Hepatocyte (in vitro differentiated cells): ENCODE measurements around the gene FAM20A.

Source experiments
- EZH2 ChIP-seq: fragments of 200-600 bp; sonication (generic); IDR thresholded peaks from 2 replicates; pipeline ENCODE4 v1.6.1; 2016; ENCODE audit warnings: antibody characterized with exemption, mild to moderate bottlenecking, borderline replicate concordance
- TF ChIP-seq, protein P1 (sequence below): fragments of 200-600 bp; sonication (generic); IDR thresholded peaks from 2 replicates; pipeline ENCODE4 v1.5.1; 2016; ENCODE audit warnings: antibody characterized with exemption, mild to moderate bottlenecking; ENCODE audit not compliant: poor library complexity

DNA sequence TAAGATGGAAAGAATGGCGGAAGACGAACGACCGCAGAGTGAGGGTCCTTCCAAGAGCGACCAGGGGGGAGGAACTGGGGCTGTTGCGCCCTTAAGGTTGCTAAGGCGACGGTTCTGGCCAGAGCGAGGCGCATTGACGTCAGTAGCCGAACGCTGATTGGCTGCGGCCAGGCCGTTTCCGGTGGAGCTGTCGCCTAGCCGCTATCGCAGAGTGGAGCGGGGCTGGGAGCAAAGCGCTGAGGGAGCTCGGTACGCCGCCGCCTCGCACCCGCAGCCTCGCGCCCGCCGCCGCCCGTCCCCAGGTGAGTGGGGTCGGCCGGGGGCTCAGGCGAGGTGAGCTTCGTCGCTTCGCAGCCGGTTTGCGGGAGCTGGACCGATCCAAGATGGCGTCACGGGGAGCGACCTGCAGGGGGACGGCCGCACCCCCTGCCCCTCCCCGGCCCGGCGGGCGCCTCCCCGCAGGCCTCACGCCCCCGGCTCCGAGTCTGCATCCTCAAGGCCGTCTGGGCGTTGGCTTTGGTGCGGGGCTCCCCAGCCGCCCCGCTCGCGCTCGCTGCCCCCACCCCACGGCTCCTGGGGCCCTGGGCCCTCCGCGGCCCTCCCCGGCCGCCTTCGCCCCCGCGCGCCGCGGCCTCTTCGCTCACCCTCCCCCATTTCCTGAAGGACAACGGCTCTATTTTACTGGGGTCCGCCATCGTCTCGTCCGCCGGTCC lies 88.8 kb downstream of the FAM20A start, which contains the start of gene PRKAR1A:
- TF ChIP-seq, protein P1, sequence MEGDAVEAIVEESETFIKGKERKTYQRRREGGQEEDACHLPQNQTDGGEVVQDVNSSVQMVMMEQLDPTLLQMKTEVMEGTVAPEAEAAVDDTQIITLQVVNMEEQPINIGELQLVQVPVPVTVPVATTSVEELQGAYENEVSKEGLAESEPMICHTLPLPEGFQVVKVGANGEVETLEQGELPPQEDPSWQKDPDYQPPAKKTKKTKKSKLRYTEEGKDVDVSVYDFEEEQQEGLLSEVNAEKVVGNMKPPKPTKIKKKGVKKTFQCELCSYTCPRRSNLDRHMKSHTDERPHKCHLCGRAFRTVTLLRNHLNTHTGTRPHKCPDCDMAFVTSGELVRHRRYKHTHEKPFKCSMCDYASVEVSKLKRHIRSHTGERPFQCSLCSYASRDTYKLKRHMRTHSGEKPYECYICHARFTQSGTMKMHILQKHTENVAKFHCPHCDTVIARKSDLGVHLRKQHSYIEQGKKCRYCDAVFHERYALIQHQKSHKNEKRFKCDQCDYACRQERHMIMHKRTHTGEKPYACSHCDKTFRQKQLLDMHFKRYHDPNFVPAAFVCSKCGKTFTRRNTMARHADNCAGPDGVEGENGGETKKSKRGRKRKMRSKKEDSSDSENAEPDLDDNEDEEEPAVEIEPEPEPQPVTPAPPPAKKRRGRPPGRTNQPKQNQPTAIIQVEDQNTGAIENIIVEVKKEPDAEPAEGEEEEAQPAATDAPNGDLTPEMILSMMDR: no peak
- TF ChIP-seq EZH2: no peak
